Measurements from ENCODE around the gene TRIO. TPM values are rescaled to one million over a fixed set of nuclear protein-coding genes. Genes with fewer than 3 reads are reported as not detected.
A peak's percentile ranks its signal among the peaks of the same experiment; 100 is the strongest.

Gene TRIO
- total RNA-seq, 4 donors from 2014 or later, result 290 to 370 (median 346) TPM

DNA sequence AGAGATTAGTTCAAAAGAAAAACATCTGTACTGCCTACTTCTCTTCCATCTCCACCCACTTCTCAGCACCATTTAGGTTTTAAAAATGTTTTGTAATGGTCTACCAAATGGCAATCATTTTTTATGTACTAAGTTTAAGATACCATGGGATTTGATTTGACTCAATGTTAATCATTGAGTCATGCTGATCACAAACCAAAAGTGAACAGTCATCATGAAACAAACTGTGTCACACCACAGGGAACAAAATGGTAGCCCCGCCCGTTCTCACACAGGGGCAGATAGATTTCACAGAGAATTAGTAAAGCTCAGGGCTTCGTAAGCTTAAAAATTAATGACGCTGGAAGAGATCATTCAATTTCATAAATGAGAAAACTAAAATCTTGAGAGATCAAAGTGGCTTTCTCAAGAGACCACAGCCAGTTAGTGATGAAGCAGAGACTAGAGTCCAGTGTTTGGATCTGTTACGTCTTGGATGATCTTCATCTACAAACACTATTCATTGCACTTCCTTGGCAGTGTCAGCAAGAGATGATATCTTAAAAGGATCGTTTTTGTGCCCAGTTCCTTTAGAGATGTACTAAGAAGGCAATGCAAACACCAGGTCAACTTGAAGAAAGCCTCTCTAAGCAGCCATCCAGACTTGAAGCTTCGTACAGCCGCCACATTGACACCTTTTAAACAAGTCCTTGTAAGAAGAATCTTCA, 33.9 kb upstream of the TRIO start:
- no peak for DNase-seq (ENCODE audit: low spot score in 2 of 2)
- Histone ChIP-seq H3K4me1 (peaks cover 0 to 10% (median 0%) of the 10 kb centered on the region in 4 donors), H3K4me3 (no peak overlapping the region), H3K27me3 (no peaks in the 10 kb centered on the region), H3K27ac (peak overlapping the region in 1 of 4 donors; percentile 21), H3K36me3 (no peaks in the 10 kb centered on the region), H3K9me3 (no peaks in the 10 kb centered on the region)
- TF ChIP-seq POLR2A (IDR thresholded peaks at IDR 0.05) (no peak), EP300 (IDR thresholded peaks at IDR 0.05) (no peak)
- TF ChIP-seq, protein P1, sequence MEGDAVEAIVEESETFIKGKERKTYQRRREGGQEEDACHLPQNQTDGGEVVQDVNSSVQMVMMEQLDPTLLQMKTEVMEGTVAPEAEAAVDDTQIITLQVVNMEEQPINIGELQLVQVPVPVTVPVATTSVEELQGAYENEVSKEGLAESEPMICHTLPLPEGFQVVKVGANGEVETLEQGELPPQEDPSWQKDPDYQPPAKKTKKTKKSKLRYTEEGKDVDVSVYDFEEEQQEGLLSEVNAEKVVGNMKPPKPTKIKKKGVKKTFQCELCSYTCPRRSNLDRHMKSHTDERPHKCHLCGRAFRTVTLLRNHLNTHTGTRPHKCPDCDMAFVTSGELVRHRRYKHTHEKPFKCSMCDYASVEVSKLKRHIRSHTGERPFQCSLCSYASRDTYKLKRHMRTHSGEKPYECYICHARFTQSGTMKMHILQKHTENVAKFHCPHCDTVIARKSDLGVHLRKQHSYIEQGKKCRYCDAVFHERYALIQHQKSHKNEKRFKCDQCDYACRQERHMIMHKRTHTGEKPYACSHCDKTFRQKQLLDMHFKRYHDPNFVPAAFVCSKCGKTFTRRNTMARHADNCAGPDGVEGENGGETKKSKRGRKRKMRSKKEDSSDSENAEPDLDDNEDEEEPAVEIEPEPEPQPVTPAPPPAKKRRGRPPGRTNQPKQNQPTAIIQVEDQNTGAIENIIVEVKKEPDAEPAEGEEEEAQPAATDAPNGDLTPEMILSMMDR (IDR thresholded peaks at IDR 0.05), result no peak
- WGBS, 2 donors, result 78 to 83% methylated on average over 8 of the region's 8 CpGs

DNA sequence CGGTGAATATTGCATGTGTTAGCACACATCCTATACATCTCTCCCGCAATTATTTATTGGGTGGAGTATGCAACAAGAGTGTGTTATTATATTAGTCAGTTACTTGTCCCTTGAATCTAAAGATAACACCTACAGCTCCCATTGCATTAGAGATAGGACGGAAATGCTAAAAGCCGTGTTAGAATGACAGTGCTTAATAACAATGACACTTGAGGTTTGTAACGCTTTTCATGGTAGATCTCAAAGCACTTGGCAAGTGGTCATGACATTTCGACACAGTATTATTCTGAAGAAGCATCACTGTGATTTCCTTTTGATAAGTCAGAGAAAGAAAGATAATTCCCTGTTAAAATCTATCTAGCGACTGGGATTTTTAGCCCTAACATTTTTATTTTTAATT, 33.4 kb upstream of the TRIO start:
- DNase-seq (ENCODE audit: low spot score in 2 of 2), result no peak
- Histone ChIP-seq H3K36me3 (no peaks in the 10 kb centered on the region), H3K4me3 (no peak overlapping the region), H3K27me3 (no peaks in the 10 kb centered on the region), H3K4me1 (peaks cover 0 to 10% (median 0%) of the 10 kb centered on the region in 4 donors), H3K27ac (no peak overlapping the region), H3K9me3 (no peaks in the 10 kb centered on the region)
- TF ChIP-seq, protein P1 (IDR thresholded peaks at IDR 0.05), result no peak
- no peak for TF ChIP-seq POLR2A (IDR thresholded peaks at IDR 0.05)
- no peak for TF ChIP-seq EP300 (IDR thresholded peaks at IDR 0.05)
- WGBS, 2 donors, result 85 to 86% methylated on average over 7 of the region's 7 CpGs

- Histone ChIP-seq H3K27me3 (no peaks in the 10 kb centered on the region), H3K4me1 (peaks cover 0 to 10% (median 0%) of the 10 kb centered on the region in 4 donors), H3K9me3 (no peaks in the 10 kb centered on the region), H3K4me3 (no peak overlapping the region), H3K36me3 (no peaks in the 10 kb centered on the region), H3K27ac (no peak overlapping the region)
- 74 to 75% methylated on average over 4 of the region's 4 CpGs for WGBS, 2 donors
- DNase-seq (ENCODE audit: low spot score in 2 of 2), result no peak
- TF ChIP-seq, protein P1 (IDR thresholded peaks at IDR 0.05), result no peak
- TF ChIP-seq POLR2A (IDR thresholded peaks at IDR 0.05) (no peak), EP300 (IDR thresholded peaks at IDR 0.05) (no peak)
Measured at GRCh38 chr5:14110196-14110595, 32.9 kb upstream of the TRIO start.

- DNase-seq (ENCODE audit: low spot score in 2 of 2), result no peak
- Histone ChIP-seq H3K4me1 (peaks cover 0 to 10% (median 0%) of the 10 kb centered on the region in 4 donors), H3K27ac (no peak overlapping the region), H3K9me3 (no peaks in the 10 kb centered on the region), H3K4me3 (no peak overlapping the region), H3K36me3 (no peaks in the 10 kb centered on the region), H3K27me3 (no peaks in the 10 kb centered on the region)
- 77 to 91% methylated on average over 4 of the region's 4 CpGs for WGBS, 2 donors
- TF ChIP-seq POLR2A (IDR thresholded peaks at IDR 0.05), result no peak
- TF ChIP-seq, protein P1 (IDR thresholded peaks at IDR 0.05), result no peak
- TF ChIP-seq EP300 (IDR thresholded peaks at IDR 0.05), result no peak
Measured at GRCh38 chr5:14110680-14111079, 32.5 kb upstream of the TRIO start.

- no peak for DNase-seq (ENCODE audit: low spot score in 2 of 2)
- TF ChIP-seq, protein P1 (IDR thresholded peaks at IDR 0.05), result no peak
- TF ChIP-seq EP300 (IDR thresholded peaks at IDR 0.05) (no peak), POLR2A (IDR thresholded peaks at IDR 0.05) (no peak)
- H3K27me3 ChIP-seq, result no peaks in the 10 kb centered on the region
- H3K27ac ChIP-seq, result no peak overlapping the region
- no peaks in the 10 kb centered on the region for H3K9me3 ChIP-seq
- H3K4me1 ChIP-seq, result peaks cover 0 to 9% (median 0%) of the 10 kb centered on the region in 4 donors
- no peaks in the 10 kb centered on the region for H3K36me3 ChIP-seq
- WGBS, 2 donors, result 72 to 75% methylated on average over 5 of the region's 5 CpGs
- no peak overlapping the region for H3K4me3 ChIP-seq
Measured at GRCh38 chr5:14112998-14113652, 30.0 kb upstream of the TRIO start.
